MCF 10A (cell line): ENCODE data around the gene TIGD6. TPM values are rescaled to one million over a fixed set of nuclear protein-coding genes. Genes with fewer than 3 reads are reported as not detected.

Experiments
- BruUV-seq: library from RNA; stranded (reverse); fragments of 400-500 nt; replicated peaks from 2 replicates; lab custom pipeline; 2021; lab: Mats Ljungman, UMichigan
- CTCF ChIA-PET: fragments of 300-600 bp; sonication (Branson Sonifier 250); formaldehyde crosslinking; extraction: SDS; loops from one replicate; lab custom pipeline; 2021; ENCODE audit warnings: antibody characterized with exemption, inconsistent platforms; lab: Yijun Ruan, JAX
- POLR2A ChIA-PET: fragments of 300-600, 350-650 bp; sonication (Branson Sonifier 250); formaldehyde crosslinking; extraction: SDS; loops from one replicate; lab custom pipeline; 2020; ENCODE audit warnings: antibody characterized with exemption, inconsistent platforms; lab: Yijun Ruan, JAX
- DNase-seq: peaks from one replicate; pipeline ENCODE4 v3.0.0-alpha.2; 2018; ENCODE audit not compliant: unreplicated experiment
- H3K27ac Mint-ChIP-seq: one replicate; pipeline ENCODE4 v1.8.0; 2022; ENCODE audit warnings: mild to moderate bottlenecking, low read depth, mixed read lengths; ENCODE audit not compliant: unreplicated experiment
- H3K27me3 Mint-ChIP-seq: one replicate; pipeline ENCODE4 v1.8.0; 2022; ENCODE audit warnings: mixed read lengths; ENCODE audit not compliant: insufficient read depth, unreplicated experiment
- H3K36me3 Mint-ChIP-seq: one replicate; pipeline ENCODE4 v1.8.0; 2022; ENCODE audit warnings: mild to moderate bottlenecking, moderate library complexity, mixed read lengths; ENCODE audit not compliant: insufficient read depth, unreplicated experiment
- H3K4me1 Mint-ChIP-seq: one replicate; pipeline ENCODE4 v1.8.0; 2022; ENCODE audit warnings: mixed read lengths; ENCODE audit not compliant: insufficient read depth, unreplicated experiment
- H3K4me3 Mint-ChIP-seq: one replicate; pipeline ENCODE4 v1.8.0; 2022; ENCODE audit warnings: mild to moderate bottlenecking, moderate library complexity, mixed read lengths; ENCODE audit not compliant: unreplicated experiment
- H3K9me3 Mint-ChIP-seq: one replicate; pipeline ENCODE4 v1.8.0; 2022; ENCODE audit warnings: mixed read lengths; ENCODE audit not compliant: unreplicated experiment
- intact Hi-C: fragments of 100-400 bp; cut with micrococcal nuclease; formaldehyde crosslinking; loops from 2 replicates; pipeline ENCODE4 v1.14.1; 2022
- total RNA-seq: library from RNA; stranded (reverse); gene quantifications from 2 replicates; pipeline ENCODE4 v1.2.3, GENCODE V29; 2022
- TF ChIP-seq, protein P1 (sequence below): fragments of 200-600 bp; IDR thresholded peaks from one replicate; pipeline ENCODE4 v1.8.0; 2022; ENCODE audit warnings: antibody characterized with exemption, mild to moderate bottlenecking; ENCODE audit not compliant: unreplicated experiment

TIGD6 gene
- total RNA-seq, 1 experiment from 2014 or later, result 9.0 TPM

DNA sequence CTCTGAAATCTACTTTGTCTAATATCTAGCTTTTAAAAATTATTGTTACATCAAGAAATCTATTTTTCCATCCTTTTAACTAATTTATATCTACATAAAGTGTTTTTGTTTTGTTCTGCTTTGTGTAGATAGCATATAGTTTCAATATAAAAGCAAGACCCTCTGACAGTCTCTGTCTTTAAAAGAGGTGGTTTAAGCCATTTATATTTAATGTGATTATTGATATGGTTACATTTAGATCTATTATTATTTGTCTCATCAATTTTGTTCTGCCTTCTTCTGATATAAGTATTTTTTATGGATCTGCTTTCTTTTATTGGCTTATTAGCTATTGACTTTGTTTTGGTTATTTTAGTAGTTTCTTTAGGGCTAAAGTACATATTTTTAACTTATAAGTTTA lies 16.1 kb upstream of the TIGD6 start:
- TF ChIP-seq, protein P1, sequence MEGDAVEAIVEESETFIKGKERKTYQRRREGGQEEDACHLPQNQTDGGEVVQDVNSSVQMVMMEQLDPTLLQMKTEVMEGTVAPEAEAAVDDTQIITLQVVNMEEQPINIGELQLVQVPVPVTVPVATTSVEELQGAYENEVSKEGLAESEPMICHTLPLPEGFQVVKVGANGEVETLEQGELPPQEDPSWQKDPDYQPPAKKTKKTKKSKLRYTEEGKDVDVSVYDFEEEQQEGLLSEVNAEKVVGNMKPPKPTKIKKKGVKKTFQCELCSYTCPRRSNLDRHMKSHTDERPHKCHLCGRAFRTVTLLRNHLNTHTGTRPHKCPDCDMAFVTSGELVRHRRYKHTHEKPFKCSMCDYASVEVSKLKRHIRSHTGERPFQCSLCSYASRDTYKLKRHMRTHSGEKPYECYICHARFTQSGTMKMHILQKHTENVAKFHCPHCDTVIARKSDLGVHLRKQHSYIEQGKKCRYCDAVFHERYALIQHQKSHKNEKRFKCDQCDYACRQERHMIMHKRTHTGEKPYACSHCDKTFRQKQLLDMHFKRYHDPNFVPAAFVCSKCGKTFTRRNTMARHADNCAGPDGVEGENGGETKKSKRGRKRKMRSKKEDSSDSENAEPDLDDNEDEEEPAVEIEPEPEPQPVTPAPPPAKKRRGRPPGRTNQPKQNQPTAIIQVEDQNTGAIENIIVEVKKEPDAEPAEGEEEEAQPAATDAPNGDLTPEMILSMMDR, result no peak
- peaks cover 33% of the 10 kb centered on the region for H3K4me1 Mint-ChIP-seq
- H3K4me3 Mint-ChIP-seq, result no peak overlapping the region
- BruUV-seq, result no TSS peak
- intact Hi-C loops, result no loop called here
- no peaks in the 10 kb centered on the region for H3K9me3 Mint-ChIP-seq
- POLR2A ChIA-PET, result interaction anchor here (0.6 to 1.9 kb wide), 2 partner anchors 14 to 16 kb away, joined by 3 to 9 read pairs; no protein-coding TSS in a partner anchor
- no peak overlapping the region for H3K27ac Mint-ChIP-seq
- H3K36me3 Mint-ChIP-seq, result peaks cover 100% of the 10 kb centered on the region
- CTCF ChIA-PET, result interaction anchor here (0.5 to 2.3 kb wide), 4 partner anchors 15 to 420 kb away, joined by 3 to 8 read pairs (median 3); no protein-coding TSS in a partner anchor
- DNase-seq, result no peak
- H3K27me3 Mint-ChIP-seq, result no peaks in the 10 kb centered on the region

DNA sequence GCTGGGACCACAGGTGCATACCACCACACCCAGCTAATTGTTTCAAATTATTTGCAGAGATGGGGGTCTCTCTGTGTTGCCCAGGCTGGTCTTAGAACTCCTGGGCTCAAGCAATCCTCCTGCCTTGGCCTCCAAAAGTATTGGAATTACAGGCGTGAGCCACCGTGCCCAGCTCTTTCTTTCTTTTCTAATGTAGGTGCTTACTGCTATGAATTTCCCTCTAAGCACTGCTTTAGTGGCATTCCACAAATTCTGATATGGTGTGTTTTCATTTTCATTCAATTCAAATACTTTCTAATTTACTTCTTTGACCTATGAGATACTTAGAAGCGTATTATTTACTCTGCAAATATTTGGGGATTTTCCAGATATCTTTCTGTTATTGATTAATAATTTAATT lies 15.0 kb upstream of the TIGD6 start:
- POLR2A ChIA-PET, result interaction anchor here (1.0 kb wide), 1 partner anchor 13 kb away, joined by 3 read pairs; no protein-coding TSS in a partner anchor
- Mint-ChIP-seq H3K4me3 (no peak overlapping the region), H3K9me3 (no peaks in the 10 kb centered on the region), H3K4me1 (peaks cover 22% of the 10 kb centered on the region), H3K27ac (no peak overlapping the region), H3K27me3 (no peaks in the 10 kb centered on the region), H3K36me3 (peaks cover 100% of the 10 kb centered on the region)
- intact Hi-C loops, result no loop called here
- CTCF ChIA-PET, result interaction anchor here (0.5 to 1.6 kb wide), 4 partner anchors 14 to 178 kb away, joined by 3 to 5 read pairs (median 3); no protein-coding TSS in a partner anchor
- TF ChIP-seq, protein P1, result no peak
- no TSS peak for BruUV-seq
- no peak for DNase-seq

DNA sequence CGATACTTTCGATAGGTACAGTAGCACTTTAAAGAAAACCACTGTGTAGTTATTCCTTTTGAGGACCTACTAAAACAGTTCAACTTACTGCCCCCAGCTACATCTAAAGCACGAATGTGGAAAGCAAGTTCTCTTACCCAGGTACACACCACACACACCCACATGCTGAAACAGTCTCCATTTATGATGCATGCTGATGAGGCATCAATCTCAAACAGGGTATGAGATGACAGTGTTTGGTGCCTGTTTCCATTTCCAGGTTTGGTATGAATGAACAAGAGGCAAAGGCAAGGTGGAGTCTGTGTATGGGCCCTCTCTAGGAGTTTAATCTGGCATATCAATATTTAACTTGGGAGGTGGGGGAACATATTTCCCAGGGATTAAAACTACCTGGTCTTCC lies 14.0 kb upstream of the TIGD6 start:
- no TSS peak for BruUV-seq
- Mint-ChIP-seq H3K4me3 (no peak overlapping the region), H3K9me3 (no peaks in the 10 kb centered on the region), H3K27me3 (no peaks in the 10 kb centered on the region), H3K36me3 (peaks cover 96% of the 10 kb centered on the region), H3K4me1 (peaks cover 16% of the 10 kb centered on the region), H3K27ac (no peak overlapping the region)
- ChIA-PET POLR2A (no interaction called here), CTCF (interaction anchor here (1.6 kb wide), 1 partner anchor 13 kb away, joined by 5 read pairs; no protein-coding TSS in a partner anchor)
- TF ChIP-seq, protein P1, result no peak
- DNase-seq, result no peak
- intact Hi-C loops, result no loop called here

DNA sequence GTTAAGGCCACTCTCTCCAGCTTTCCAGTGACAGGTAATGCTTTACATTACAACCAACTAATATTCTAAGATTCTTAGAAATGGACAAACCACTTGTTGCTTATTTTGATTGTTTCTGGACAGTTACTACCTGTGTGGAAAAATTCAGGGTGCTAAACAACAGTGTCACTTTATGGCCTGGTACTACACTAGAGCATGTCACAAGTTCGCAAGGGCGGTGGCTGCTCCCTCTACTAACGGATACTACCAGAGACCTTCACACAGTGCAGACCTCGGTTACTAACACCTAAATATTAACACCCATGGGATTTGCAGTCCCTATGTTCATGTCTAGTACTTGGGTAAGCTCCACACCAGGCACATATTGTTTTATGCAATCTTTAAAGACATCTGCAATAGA lies 13.5 kb upstream of the TIGD6 start:
- POLR2A ChIA-PET, result no interaction called here
- intact Hi-C loops, result no loop called here

More for the DNA sequence above, 13.5 kb upstream of the TIGD6 start:
- no TSS peak for BruUV-seq
- Mint-ChIP-seq H3K9me3 (no peaks in the 10 kb centered on the region), H3K27ac (no peak overlapping the region), H3K36me3 (peaks cover 93% of the 10 kb centered on the region), H3K4me3 (no peak overlapping the region), H3K4me1 (peaks cover 11% of the 10 kb centered on the region), H3K27me3 (no peaks in the 10 kb centered on the region)
- DNase-seq, result no peak
- CTCF ChIA-PET, result no interaction called here
- TF ChIP-seq, protein P1, result no peak
